HG03039 (cell line): ENCODE data around the gene BCL2L12.
"Not testable (repeated sequence)": the region's sequence is repeated elsewhere in the genome, so short reads cannot be mapped to it uniquely, and the experiment has no call there.

Experiments used
- ATAC-seq: cut with Tn5 transposase; IDR thresholded peaks from one replicate; pipeline ENCODE4 v1.9.1; 2021; ENCODE audit warnings: mild to moderate bottlenecking, moderate library complexity; ENCODE audit not compliant: unreplicated experiment

The BCL2L12 gene

GRCh38 chr19:49704888-49705642 lies 39.3 kb downstream of the BCL2L12 start:
- ATAC-seq = no peak

DNA sequence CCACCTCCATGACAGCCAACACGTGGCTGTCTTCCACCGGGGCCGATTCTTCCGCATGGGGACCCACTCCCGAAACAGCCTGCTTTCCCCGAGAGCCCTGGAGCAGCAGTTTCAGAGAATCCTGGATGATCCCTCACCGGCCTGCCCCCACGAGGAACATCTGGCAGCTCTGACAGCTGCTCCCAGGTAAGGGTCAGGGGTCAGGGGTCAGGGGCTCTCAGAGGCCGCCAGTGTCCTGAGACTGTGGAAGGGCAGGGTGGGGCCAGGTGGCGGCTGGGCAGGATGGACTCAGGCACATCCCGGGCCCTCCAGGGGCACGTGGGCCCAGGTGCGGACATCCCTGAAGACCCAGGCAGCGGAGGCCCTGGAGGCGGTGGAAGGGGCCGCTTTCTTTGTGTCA lies 40.2 kb downstream of the BCL2L12 start:
- ATAC-seq = no peak

DNA sequence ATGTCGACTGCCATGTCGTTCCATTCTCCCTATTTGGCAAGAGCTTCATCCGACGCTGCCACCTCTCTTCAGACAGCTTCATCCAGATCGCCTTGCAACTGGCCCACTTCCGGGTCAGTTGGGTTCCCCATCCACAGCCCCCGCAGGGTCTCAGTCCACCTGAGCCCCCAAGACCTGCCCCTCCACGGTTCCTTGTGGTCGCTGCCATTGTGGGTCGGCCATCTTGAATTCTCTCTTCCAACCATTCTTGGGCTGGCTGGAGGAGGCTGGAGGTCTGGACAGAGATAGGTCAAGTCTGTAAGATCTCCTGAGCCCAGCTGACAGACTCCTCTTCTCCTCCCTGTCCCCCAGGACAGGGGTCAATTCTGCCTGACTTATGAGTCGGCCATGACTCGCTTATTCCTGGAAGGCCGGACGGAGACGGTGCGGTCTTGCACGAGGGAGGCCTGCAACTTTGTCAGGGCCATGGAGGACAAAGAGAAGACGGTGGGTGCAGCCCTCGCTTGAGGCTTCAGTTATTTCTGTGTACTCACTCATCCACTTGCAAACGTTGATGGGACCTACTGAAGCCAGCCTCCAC lies 44.7 kb downstream of the BCL2L12 start:
- ATAC-seq = no peak

DNA sequence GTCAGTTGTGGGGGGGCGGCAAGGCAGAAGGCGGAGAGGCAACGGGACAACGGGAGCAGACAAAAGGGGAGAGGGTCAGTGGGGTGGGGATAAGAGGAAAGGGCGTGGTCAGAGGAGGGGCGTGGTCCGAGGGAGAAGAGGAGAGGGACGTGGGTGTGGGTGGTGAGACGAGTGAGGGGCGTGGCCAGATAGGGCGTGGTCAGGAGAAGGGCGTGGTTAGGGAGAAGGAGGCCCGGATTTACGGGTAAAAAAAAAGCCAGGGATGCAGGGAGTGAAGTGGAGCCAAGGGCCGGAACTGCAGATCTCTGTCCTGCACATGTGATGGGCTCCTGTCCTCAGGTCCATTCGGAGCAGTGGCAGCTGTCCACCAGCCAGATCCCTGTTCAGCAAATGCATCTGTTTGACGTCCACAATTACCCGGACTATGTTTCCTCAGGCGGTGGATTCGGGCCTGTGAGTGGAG lies 46.7 kb downstream of the BCL2L12 start:
- ATAC-seq = no peak

GRCh38 chr19:49713236-49713845 lies 47.6 kb downstream of the BCL2L12 start:
- no peak for ATAC-seq

DNA sequence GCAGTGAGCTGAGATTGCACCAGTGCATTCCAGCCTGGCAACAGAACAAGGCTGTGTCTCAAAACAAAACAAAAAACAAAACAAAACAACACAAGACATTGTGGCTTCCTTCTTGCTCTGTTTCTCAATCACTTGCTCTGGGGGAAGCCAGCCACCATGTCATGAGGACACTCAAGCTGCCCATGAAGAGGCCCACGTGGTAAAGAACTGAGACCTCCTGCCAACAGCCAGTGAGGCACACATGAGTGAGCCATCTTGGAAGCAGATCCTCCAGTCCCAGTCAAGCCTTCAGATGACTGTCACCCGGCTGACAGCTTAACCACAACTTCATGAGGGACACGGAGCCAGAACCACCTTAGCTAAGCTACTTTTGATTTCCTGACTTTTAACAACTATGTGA lies 50.4 kb downstream of the BCL2L12 start:
- ATAC-seq = no peak

GRCh38 chr19:49718511-49718910 lies 52.8 kb downstream of the BCL2L12 start:
- ATAC-seq = no peak

DNA sequence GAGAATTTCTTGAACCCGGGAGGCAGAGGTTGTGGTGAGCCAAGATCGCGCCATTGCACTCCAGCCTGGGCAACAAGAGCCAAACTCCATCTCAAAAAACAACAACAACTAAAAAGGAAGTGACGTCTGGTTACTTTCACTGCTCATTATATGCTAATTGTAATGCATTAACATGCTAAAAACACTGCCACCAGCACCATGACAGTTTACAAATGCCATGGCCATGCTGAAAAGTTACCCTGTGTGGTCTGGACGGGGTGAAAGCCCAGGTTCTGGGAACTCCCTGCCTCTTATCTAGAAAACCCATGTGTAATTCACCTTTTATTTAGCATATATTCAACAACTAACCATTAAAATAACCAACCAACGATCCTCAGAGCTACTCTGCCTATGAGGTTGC lies 53.3 kb downstream of the BCL2L12 start:
- no peak for ATAC-seq

GRCh38 chr19:49719420-49719819 lies 53.7 kb downstream of the BCL2L12 start:
- not testable (repeated sequence) for ATAC-seq
